Stimulated activated naive B cell treated with anti-CD40 and anti-IgM and Interleukin-4, amounts not matched to agents 10 μg/mL and 1 μg/mL and 100 μg/mL, for 72 hours (primary cell): Measurements from ENCODE around the gene PSME3IP1.

Experiments used
- ATAC-seq, 2 donors: fragments of 150-1000 bp; cut with Tn5 transposase; replicated peaks; 2 replicates each; pipeline ENCODE4 v1.10.0; 2021; ENCODE audit warnings: moderate library complexity in 1 of 2
- DNase-seq: peaks from one replicate; pipeline ENCODE4 v3.0.0; 2021
- H3K27ac Mint-ChIP-seq: one replicate; pipeline ENCODE4 v1.8.0; 2022; ENCODE audit warnings: mild to moderate bottlenecking, mixed read lengths
- H3K27me3 Mint-ChIP-seq, 2 donors: one replicate each; pipeline ENCODE4 v1.8.0; 2022; ENCODE audit warnings: mixed read lengths in 2 of 2
- H3K36me3 Mint-ChIP-seq, 2 donors: one replicate each; pipeline ENCODE4 v1.8.0; 2022; ENCODE audit warnings: mixed read lengths in 2 of 2, mild to moderate bottlenecking in 1 of 2
- H3K4me1 Mint-ChIP-seq, 2 donors: one replicate each; pipeline ENCODE4 v1.8.0; 2022; ENCODE audit warnings: mixed read lengths in 2 of 2, mild to moderate bottlenecking in 1 of 2
- H3K4me3 Mint-ChIP-seq, 2 donors: one replicate each; pipeline ENCODE4 v1.8.0; 2022; ENCODE audit warnings: mild to moderate bottlenecking in 2 of 2, mixed read lengths in 2 of 2, moderate library complexity in 1 of 2
- H3K9me3 Mint-ChIP-seq, 2 donors: one replicate each; pipeline ENCODE4 v1.8.0; 2022; ENCODE audit warnings: mixed read lengths in 2 of 2, mild to moderate bottlenecking in 1 of 2

Gene PSME3IP1

GRCh38 chr16:57167953-57168352, 17.9 kb downstream of the PSME3IP1 start:
- no peak for DNase-seq
- no peaks in the 10 kb centered on the region for H3K27me3 Mint-ChIP-seq
- H3K36me3 Mint-ChIP-seq: peaks cover 42 to 47% of the 10 kb centered on the region in 2 donors
- H3K9me3 Mint-ChIP-seq: no peaks in the 10 kb centered on the region
- H3K4me1 Mint-ChIP-seq: peaks cover 15 to 20% of the 10 kb centered on the region in 2 donors
- H3K4me3 Mint-ChIP-seq: no peak overlapping the region
- peak; percentile 72 to 80 for ATAC-seq
- no peak overlapping the region for H3K27ac Mint-ChIP-seq

GRCh38 chr16:57167538-57167937, 18.3 kb downstream of the PSME3IP1 start:
- peaks cover 40 to 43% of the 10 kb centered on the region in 2 donors for H3K36me3 Mint-ChIP-seq
- peak; percentile 31 to 32 for ATAC-seq
- no peaks in the 10 kb centered on the region for H3K9me3 Mint-ChIP-seq

GRCh38 chr16:57166951-57167350, 18.9 kb downstream of the PSME3IP1 start:
- H3K27me3 Mint-ChIP-seq: no peaks in the 10 kb centered on the region
- H3K27ac Mint-ChIP-seq: no peak overlapping the region
- no peaks in the 10 kb centered on the region for H3K9me3 Mint-ChIP-seq
- peaks cover 15 to 20% of the 10 kb centered on the region in 2 donors for H3K4me1 Mint-ChIP-seq
- peaks cover 40 to 43% of the 10 kb centered on the region in 2 donors for H3K36me3 Mint-ChIP-seq
- ATAC-seq (peak; percentile 81 to 83), DNase-seq (no peak)
- no peak overlapping the region for H3K4me3 Mint-ChIP-seq

More at GRCh38 chr16:57167538-57167937, 18.3 kb downstream of the PSME3IP1 start:
- DNase-seq: no peak
- H3K4me3 Mint-ChIP-seq: no peak overlapping the region
- no peak overlapping the region for H3K27ac Mint-ChIP-seq
- H3K27me3 Mint-ChIP-seq: no peaks in the 10 kb centered on the region
- H3K4me1 Mint-ChIP-seq: peaks cover 15 to 20% of the 10 kb centered on the region in 2 donors

GRCh38 chr16:57166451-57166850, 19.4 kb downstream of the PSME3IP1 start:
- Mint-ChIP-seq H3K4me3 (peak overlapping the region in 1 of 2 donors; percentile 14), H3K27ac (no peak overlapping the region), H3K27me3 (no peaks in the 10 kb centered on the region), H3K36me3 (peaks cover 36 to 41% of the 10 kb centered on the region in 2 donors), H3K4me1 (peaks cover 15 to 20% of the 10 kb centered on the region in 2 donors), H3K9me3 (no peaks in the 10 kb centered on the region)
- ATAC-seq (peak in 1 of 2 donors; percentile 13), DNase-seq (no peak)

- no peak overlapping the region for H3K4me3 Mint-ChIP-seq
- DNase-seq (no peak), ATAC-seq (no peak)
- peaks cover 15 to 20% of the 10 kb centered on the region in 2 donors for H3K4me1 Mint-ChIP-seq
- H3K27ac Mint-ChIP-seq: no peak overlapping the region
- H3K36me3 Mint-ChIP-seq: peaks cover 33 to 36% of the 10 kb centered on the region in 2 donors
- H3K9me3 Mint-ChIP-seq: no peaks in the 10 kb centered on the region
- no peaks in the 10 kb centered on the region for H3K27me3 Mint-ChIP-seq
These were observed 19.9 kb downstream of the PSME3IP1 start for GRCh38 chr16:57165938-57166337.

GRCh38 chr16:57165483-57165882, 20.4 kb downstream of the PSME3IP1 start:
- no peaks in the 10 kb centered on the region for H3K9me3 Mint-ChIP-seq
- no peak for DNase-seq
- no peaks in the 10 kb centered on the region for H3K27me3 Mint-ChIP-seq
- no peak overlapping the region for H3K4me3 Mint-ChIP-seq
- H3K4me1 Mint-ChIP-seq: peaks cover 15 to 20% of the 10 kb centered on the region in 2 donors
- peaks cover 31 to 32% of the 10 kb centered on the region in 2 donors for H3K36me3 Mint-ChIP-seq
- no peak overlapping the region for H3K27ac Mint-ChIP-seq
- no peak for ATAC-seq

- H3K4me1 Mint-ChIP-seq: peaks cover 15 to 20% of the 10 kb centered on the region in 2 donors
- H3K36me3 Mint-ChIP-seq: peaks cover 35 to 38% of the 10 kb centered on the region in 2 donors
- no peaks in the 10 kb centered on the region for H3K27me3 Mint-ChIP-seq
- H3K27ac Mint-ChIP-seq: no peak overlapping the region
- no peak overlapping the region for H3K4me3 Mint-ChIP-seq
- ATAC-seq: no peak
- no peak for DNase-seq
- no peaks in the 10 kb centered on the region for H3K9me3 Mint-ChIP-seq
These were observed 22.0 kb downstream of the PSME3IP1 start for GRCh38 chr16:57163842-57164241.

- H3K4me3 Mint-ChIP-seq: no peak overlapping the region
- H3K9me3 Mint-ChIP-seq: no peaks in the 10 kb centered on the region
- no peaks in the 10 kb centered on the region for H3K4me1 Mint-ChIP-seq
- H3K27me3 Mint-ChIP-seq: no peaks in the 10 kb centered on the region
- DNase-seq (no peak), ATAC-seq (no peak)
- peaks cover 41 to 61% of the 10 kb centered on the region in 2 donors for H3K36me3 Mint-ChIP-seq
- no peak overlapping the region for H3K27ac Mint-ChIP-seq
These were observed 26.4 kb downstream of the PSME3IP1 start for GRCh38 chr16:57159447-57159846.

GRCh38 chr16:57157533-57157932, 28.3 kb downstream of the PSME3IP1 start:
- Mint-ChIP-seq H3K9me3 (no peaks in the 10 kb centered on the region), H3K4me3 (no peak overlapping the region), H3K36me3 (peaks cover 50 to 67% of the 10 kb centered on the region in 2 donors), H3K4me1 (no peaks in the 10 kb centered on the region), H3K27me3 (no peaks in the 10 kb centered on the region), H3K27ac (no peak overlapping the region)
- DNase-seq (no peak), ATAC-seq (no peak)

- DNase-seq (no peak), ATAC-seq (no peak)
- H3K27me3 Mint-ChIP-seq: no peaks in the 10 kb centered on the region
- no peak overlapping the region for H3K4me3 Mint-ChIP-seq
- no peak overlapping the region for H3K27ac Mint-ChIP-seq
- H3K9me3 Mint-ChIP-seq: no peaks in the 10 kb centered on the region
- H3K4me1 Mint-ChIP-seq: no peaks in the 10 kb centered on the region
- H3K36me3 Mint-ChIP-seq: peaks cover 49 to 69% of the 10 kb centered on the region in 2 donors
These were observed 29.5 kb downstream of the PSME3IP1 start for GRCh38 chr16:57156351-57156703.

GRCh38 chr16:57155702-57156350, 30.0 kb downstream of the PSME3IP1 start:
- no peaks in the 10 kb centered on the region for H3K27me3 Mint-ChIP-seq
- no peaks in the 10 kb centered on the region for H3K9me3 Mint-ChIP-seq
- no peak for ATAC-seq
- H3K27ac Mint-ChIP-seq: no peak overlapping the region
- no peaks in the 10 kb centered on the region for H3K4me1 Mint-ChIP-seq
- H3K4me3 Mint-ChIP-seq: no peak overlapping the region
- H3K36me3 Mint-ChIP-seq: peaks cover 47 to 72% of the 10 kb centered on the region in 2 donors
- no peak for DNase-seq

GRCh38 chr16:57153841-57154240, 32.0 kb downstream of the PSME3IP1 start:
- H3K4me1 Mint-ChIP-seq: no peaks in the 10 kb centered on the region
- DNase-seq: no peak
- H3K9me3 Mint-ChIP-seq: no peaks in the 10 kb centered on the region
- H3K4me3 Mint-ChIP-seq: no peak overlapping the region
- no peaks in the 10 kb centered on the region for H3K27me3 Mint-ChIP-seq
- peaks cover 36 to 72% of the 10 kb centered on the region in 2 donors for H3K36me3 Mint-ChIP-seq
- no peak overlapping the region for H3K27ac Mint-ChIP-seq
- ATAC-seq: no peak

- H3K27ac Mint-ChIP-seq: peak overlapping the region; percentile 68
- H3K9me3 Mint-ChIP-seq: no peaks in the 10 kb centered on the region
- peaks cover 13 to 14% of the 10 kb centered on the region in 2 donors for H3K4me1 Mint-ChIP-seq
- ATAC-seq (no peak), DNase-seq (no peak)
- H3K4me3 Mint-ChIP-seq: no peak overlapping the region
- H3K27me3 Mint-ChIP-seq: no peaks in the 10 kb centered on the region
- peaks cover 29 to 74% of the 10 kb centered on the region in 2 donors for H3K36me3 Mint-ChIP-seq
These were observed 33.4 kb downstream of the PSME3IP1 start for GRCh38 chr16:57152096-57153093.

GRCh38 chr16:57151369-57151768, 34.5 kb downstream of the PSME3IP1 start:
- Mint-ChIP-seq H3K27me3 (no peaks in the 10 kb centered on the region), H3K4me1 (peaks cover 22 to 23% of the 10 kb centered on the region in 2 donors), H3K27ac (peak overlapping the region; percentile 10), H3K4me3 (no peak overlapping the region), H3K36me3 (peaks cover 26 to 69% of the 10 kb centered on the region in 2 donors), H3K9me3 (no peaks in the 10 kb centered on the region)
- DNase-seq: no peak
- ATAC-seq: no peak
